Smooth muscle cell (in vitro differentiated cells): ENCODE data around the gene P2RY11. TPM values are rescaled to one million over a fixed set of nuclear protein-coding genes. Genes with fewer than 3 reads are reported as not detected.

Experiments
- DNase-seq: peaks from one replicate; lab custom pipeline; 2025; ENCODE audit not compliant: unreplicated experiment; lab: John Stamatoyannopoulos, UW
- H2AFZ ChIP-seq: fragments of 200-600 bp; sonication (generic); 2 replicates; pipeline ENCODE4 v1.6.0; 2016; ENCODE audit warnings: antibody characterized with exemption, low read depth, mild to moderate bottlenecking
- H3F3A ChIP-seq: fragments of 200-600 bp; sonication (generic); 2 replicates; pipeline ENCODE4 v1.6.0; 2017; ENCODE audit warnings: antibody characterized with exemption, low read depth
- H3K27ac ChIP-seq: fragments of 200-600 bp; sonication (generic); 2 replicates; pipeline ENCODE4 v1.5.1; 2016; ENCODE audit warnings: low read depth, mild to moderate bottlenecking
- H3K27me3 ChIP-seq: fragments of 200-600 bp; sonication (generic); 2 replicates; pipeline ENCODE4 v1.6.1; 2016; ENCODE audit warnings: low read depth, mild to moderate bottlenecking
- H3K36me3 ChIP-seq: fragments of 200-600 bp; sonication (generic); 2 replicates; pipeline ENCODE4 v1.5.1; 2016; ENCODE audit warnings: low read depth
- H3K4me1 ChIP-seq: fragments of 200-600 bp; sonication (generic); 2 replicates; pipeline ENCODE4 v1.5.1; 2016; ENCODE audit warnings: low read depth
- H3K4me2 ChIP-seq: fragments of 200-600 bp; sonication (generic); 2 replicates; pipeline ENCODE4 v1.6.0; 2016; ENCODE audit warnings: mild to moderate bottlenecking
- H3K4me3 ChIP-seq: fragments of 200-600 bp; sonication (generic); 2 replicates; pipeline ENCODE4 v1.5.1; 2016; ENCODE audit warnings: mild to moderate bottlenecking
- H3K79me2 ChIP-seq: fragments of 200-600 bp; sonication (generic); 2 replicates; pipeline ENCODE4 v1.6.0; 2016; ENCODE audit warnings: low read depth, mild to moderate bottlenecking
- H3K9ac ChIP-seq: fragments of 200-600 bp; sonication (generic); 2 replicates; pipeline ENCODE4 v1.6.0; 2016; ENCODE audit warnings: low read depth
- H3K9me3 ChIP-seq: fragments of 200-600 bp; sonication (generic); replicated peaks from 2 replicates; pipeline ENCODE4 v1.5.1; 2016; ENCODE audit warnings: low read depth
- H4K20me1 ChIP-seq: fragments of 200-600 bp; sonication (generic); 2 replicates; pipeline ENCODE4 v1.6.0; 2016; ENCODE audit warnings: low read depth
- CTCF ChIP-seq: fragments of 200-600 bp; sonication (generic); IDR thresholded peaks from 2 replicates; pipeline ENCODE4 v1.5.1; 2017; ENCODE audit warnings: borderline replicate concordance, mild to moderate bottlenecking, antibody characterized with exemption; ENCODE audit not compliant: insufficient read depth, poor library complexity, severe bottlenecking
- WGBS: methylation state at CpG from one replicate; pipeline ENCODE4 v1.1.7; 2016; ENCODE audit warnings: low lambda C conversion rate; 5-methylcytosine and 5-hydroxymethylcytosine counted together
- polyA plus RNA-seq: library from polyadenylated mRNA; unstranded; fragments of >200 nt; fragmentation: Nextera tagmentation; extraction: Ambion mirVana; gene quantifications from 2 replicates; pipeline ENCODE4 v1.2.1, GENCODE V29; 2016
- total RNA-seq: library from RNA; depleted of rRNA; stranded (reverse); fragments of >200 nt; gene quantifications from 2 replicates; pipeline ENCODE4 v1.2.3, GENCODE V29; 2014

The P2RY11 gene
- total and polyA plus RNA-seq, 2 experiments from 2014 or later = 1.5 to 3.8 TPM

DNA sequence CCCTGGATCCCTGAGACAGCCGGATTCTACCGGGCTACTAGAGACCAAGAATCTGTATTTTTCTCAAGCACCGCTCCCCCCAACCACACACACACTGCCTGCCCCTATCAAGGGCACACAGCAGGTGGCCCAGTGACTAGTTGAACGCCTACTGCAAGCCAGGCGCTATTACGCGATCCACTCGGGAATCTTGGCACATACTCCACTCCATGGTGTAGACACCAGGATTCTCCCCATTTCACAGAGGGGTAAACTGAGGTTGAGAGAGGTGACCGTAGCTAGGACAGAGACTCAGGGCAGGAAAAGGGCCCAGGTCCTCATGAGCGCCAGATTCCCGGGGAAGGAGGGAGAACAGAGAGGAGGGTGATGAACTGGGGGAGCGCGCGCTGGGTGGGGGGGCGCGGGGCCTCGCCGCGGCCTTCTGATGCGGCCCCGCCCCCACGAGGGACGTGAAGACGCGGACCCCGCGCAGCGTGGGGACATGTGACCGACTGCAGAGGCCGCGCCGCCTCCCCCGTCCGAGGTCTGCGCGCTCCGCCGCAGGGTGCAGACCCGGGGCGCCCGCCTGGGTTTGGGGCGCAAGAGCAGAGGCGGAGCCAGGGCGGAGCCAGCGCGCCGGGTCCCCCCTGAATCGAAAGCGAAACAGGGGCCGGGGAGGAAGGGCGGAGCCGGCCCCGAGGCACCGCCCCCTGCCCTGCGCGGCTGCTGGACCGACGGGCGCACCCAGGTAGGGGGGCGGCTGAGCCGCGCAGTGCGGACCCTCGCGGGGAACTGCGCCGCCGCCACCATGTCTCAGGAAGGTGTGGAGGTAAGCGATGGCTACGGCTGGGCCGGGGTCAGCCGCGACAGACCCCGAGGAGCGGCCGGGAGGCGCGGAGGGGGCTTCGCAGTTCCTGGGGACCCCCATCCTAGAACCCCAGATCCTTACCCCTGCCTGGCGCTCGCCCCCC, 25.6 kb upstream of the P2RY11 start, which contains the start of gene SHFL:
SHFL (plus strand) TSS at position 677 of the 950 bp plus-strand sequence; CDS start at position 788, 111 bp downstream.
- DNase-seq = peak; percentile 9
- Histone ChIP-seq H3K9ac (peak within 1 kb of the TSS; percentile 50), H3K79me2 (no peaks in the 10 kb centered on the region), H3F3A (no peaks in the 10 kb centered on the region), H3K27me3 (peaks cover 5% of the 10 kb centered on the region), H4K20me1 (no peaks in the 10 kb centered on the region), H3K4me2 (peak within 1 kb of the TSS; percentile 93), H3K9me3 (no peaks in the 10 kb centered on the region), H3K4me3 (peak within 1 kb of the TSS; percentile 82), H3K4me1 (no peaks in the 10 kb centered on the region), H3K36me3 (no peaks in the 10 kb centered on the region), H3K27ac (no peak within 1 kb of the TSS), H2AFZ (peak within 1 kb of the TSS; percentile 78)
- no peak for TF ChIP-seq CTCF
- 12% methylated on average over 44 of the region's 81 CpGs for WGBS

DNA sequence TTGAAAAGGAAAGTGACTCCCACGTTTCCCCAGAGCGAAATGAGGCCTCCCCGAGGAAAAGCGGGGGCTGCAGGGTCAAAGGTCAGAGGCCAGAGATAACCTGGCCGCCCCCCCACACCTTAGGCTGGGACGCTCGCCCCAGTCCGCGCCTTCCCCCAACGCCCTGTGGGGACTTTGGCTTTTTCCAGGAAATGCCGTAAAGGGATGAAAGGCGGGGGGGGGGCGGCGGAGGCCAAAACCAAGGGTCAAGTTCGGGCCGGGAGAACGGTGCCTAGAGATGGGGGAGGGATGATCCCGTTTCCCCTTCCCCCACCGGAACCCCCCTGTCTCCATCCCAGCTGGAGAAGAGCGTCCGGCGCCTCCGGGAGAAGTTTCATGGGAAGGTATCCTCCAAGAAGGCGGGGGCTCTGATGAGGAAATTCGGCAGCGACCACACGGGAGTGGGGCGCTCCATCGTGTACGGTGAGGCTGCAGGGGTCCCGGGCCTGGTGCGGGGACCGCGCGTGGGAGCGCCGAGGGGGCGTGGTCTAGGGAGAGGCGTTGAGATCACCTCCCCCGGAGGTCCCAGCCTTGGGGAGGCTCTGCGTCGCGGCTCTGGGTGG, 24.8 kb upstream of the P2RY11 start:
- Histone ChIP-seq H3K79me2 (no peaks in the 10 kb centered on the region), H3K9me3 (no peaks in the 10 kb centered on the region), H3K27me3 (peaks cover 5% of the 10 kb centered on the region), H3K4me1 (no peaks in the 10 kb centered on the region), H3K4me3 (peak overlapping the region; percentile 82), H3K9ac (peak overlapping the region; percentile 50), H3K36me3 (no peaks in the 10 kb centered on the region), H3F3A (no peaks in the 10 kb centered on the region), H2AFZ (peak overlapping the region; percentile 78), H3K27ac (no peak overlapping the region), H3K4me2 (peak overlapping the region; percentile 93), H4K20me1 (no peaks in the 10 kb centered on the region)
- 6% methylated on average over 33 of the region's 43 CpGs for WGBS
- TF ChIP-seq CTCF = no peak
- DNase-seq = no peak

DNA sequence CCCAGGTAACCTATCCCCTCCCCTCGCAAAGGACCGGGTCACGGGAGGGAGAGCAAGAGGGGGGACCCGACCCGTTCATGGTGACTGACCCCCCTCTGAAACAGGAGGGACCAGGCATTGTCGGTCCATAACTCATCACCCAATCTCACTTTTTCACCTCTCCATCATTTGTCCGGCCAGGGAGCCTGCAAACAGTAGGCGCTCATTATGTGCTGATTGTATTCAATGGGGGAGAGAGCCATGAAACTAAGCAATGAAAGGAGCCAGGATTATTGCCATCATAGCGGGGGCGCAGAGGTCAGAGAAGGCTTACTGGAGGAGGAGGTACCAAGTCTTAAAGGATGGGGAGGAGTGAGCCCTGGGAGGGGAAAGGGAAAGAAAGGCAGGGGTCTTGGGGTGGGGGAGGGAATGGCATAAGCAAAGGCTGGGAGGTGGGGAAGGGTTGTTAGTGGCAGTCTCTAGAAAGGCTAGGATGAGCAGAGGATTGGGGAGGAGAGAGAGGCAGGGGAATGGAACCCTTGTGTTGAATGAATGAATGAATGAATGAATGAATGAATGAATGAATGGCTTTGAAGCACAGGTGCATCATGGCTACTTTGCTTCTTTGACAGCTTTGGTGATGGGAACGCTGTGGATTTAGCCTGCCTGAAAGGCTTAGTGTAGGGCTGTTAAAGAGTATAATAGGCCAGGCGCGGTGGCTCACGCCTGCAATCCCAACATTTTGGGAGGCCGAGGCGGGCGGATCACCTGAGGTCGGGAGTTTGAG, 24.0 kb upstream of the P2RY11 start:
- no peak overlapping the region for H3K9ac ChIP-seq
- 88% methylated on average over 18 of the region's 18 CpGs for WGBS
- H3K79me2 ChIP-seq = no peaks in the 10 kb centered on the region
- H2AFZ ChIP-seq = no peak overlapping the region
- no peak for DNase-seq
- peaks cover 5% of the 10 kb centered on the region for H3K27me3 ChIP-seq
- no peaks in the 10 kb centered on the region for H4K20me1 ChIP-seq
- no peaks in the 10 kb centered on the region for H3K36me3 ChIP-seq
- H3K27ac ChIP-seq = no peak overlapping the region
- TF ChIP-seq CTCF = no peak
- peak overlapping the region; percentile 82 for H3K4me3 ChIP-seq
- peak overlapping the region; percentile 93 for H3K4me2 ChIP-seq
- no peaks in the 10 kb centered on the region for H3F3A ChIP-seq
- no peaks in the 10 kb centered on the region for H3K9me3 ChIP-seq
- H3K4me1 ChIP-seq = no peaks in the 10 kb centered on the region
